ENCODE measurements around the gene KCNIP2. TPM values are rescaled to one million over a fixed set of nuclear protein-coding genes. Genes with fewer than 3 reads are reported as not detected.
"Not testable (repeated sequence)": the region's sequence is repeated elsewhere in the genome, so short reads cannot be mapped to it uniquely, and the experiment has no call there.

Gene KCNIP2
- total and polyA plus RNA-seq, 4 donors = 11.0 to 58.5 (median 33.1) TPM

- H3K27me3 ChIP-seq (ENCODE audit: control insufficient read depth, insufficient read depth, low read length) = no peaks in the 10 kb centered on the region
- H3K27ac ChIP-seq (ENCODE audit: low read depth, low read length) = no peak overlapping the region
- H3K36me3 ChIP-seq (ENCODE audit: control insufficient read depth, insufficient read depth, low read length) = peaks cover 66% of the 10 kb centered on the region
- 100% methylated on average over 4 of the region's 7 CpGs for WGBS (ENCODE audit: insufficient coverage)
- no peak overlapping the region for H3K4me3 ChIP-seq (ENCODE audit: low read depth, low read length)
- DNase-seq (ENCODE audit: low read depth in 4 of 6, low spot score in 6 of 6) = no peak
- H3K9me3 ChIP-seq (ENCODE audit: control insufficient read depth, insufficient read depth, low read length) = no peaks in the 10 kb centered on the region
- no peaks in the 10 kb centered on the region for H3K4me1 ChIP-seq (ENCODE audit: control insufficient read depth, insufficient read depth, low read length)
Observed at GRCh38 chr10:101789686-101790085, 53.9 kb downstream of the KCNIP2 start.

DNA sequence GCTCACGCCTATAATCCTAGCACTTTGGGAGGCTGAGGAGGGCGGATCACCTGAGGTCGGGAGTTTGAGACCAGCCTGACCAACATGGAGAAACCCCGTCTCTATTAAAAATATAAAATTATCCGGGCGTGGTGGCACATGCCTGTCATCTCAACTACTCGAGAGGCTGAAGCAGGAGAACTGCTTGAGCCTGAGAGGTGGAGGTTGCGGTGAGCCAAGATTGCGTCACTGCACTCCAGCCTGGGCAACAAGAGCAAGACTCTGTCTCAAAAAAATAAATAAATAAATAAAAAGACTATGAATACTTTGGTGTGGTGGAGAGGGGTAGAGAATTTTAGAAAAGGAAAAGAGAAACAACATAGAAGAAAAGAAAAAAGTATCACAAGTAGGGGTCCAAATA is 54.4 kb downstream of the KCNIP2 start:
- H3K9me3 ChIP-seq (ENCODE audit: control insufficient read depth, insufficient read depth, low read length); DNase-seq (ENCODE audit: low read depth in 4 of 6, low spot score in 6 of 6); H3K4me1 ChIP-seq (ENCODE audit: control insufficient read depth, insufficient read depth, low read length); H3K27ac ChIP-seq (ENCODE audit: low read depth, low read length); H3K4me3 ChIP-seq (ENCODE audit: low read depth, low read length); H3K27me3 ChIP-seq (ENCODE audit: control insufficient read depth, insufficient read depth, low read length): not testable (repeated sequence)
- 100% methylated on average over 1 of the region's 9 CpGs for WGBS (ENCODE audit: insufficient coverage)
- peaks cover 66% of the 10 kb centered on the region for H3K36me3 ChIP-seq (ENCODE audit: control insufficient read depth, insufficient read depth, low read length)

- Histone ChIP-seq H3K9me3 (ENCODE audit: control insufficient read depth, insufficient read depth, low read length) (no peaks in the 10 kb centered on the region), H3K4me3 (ENCODE audit: low read depth, low read length) (no peak overlapping the region), H3K4me1 (ENCODE audit: control insufficient read depth, insufficient read depth, low read length) (peaks cover 27% of the 10 kb centered on the region), H3K27me3 (ENCODE audit: control insufficient read depth, insufficient read depth, low read length) (no peaks in the 10 kb centered on the region), H3K36me3 (ENCODE audit: control insufficient read depth, insufficient read depth, low read length) (peaks cover 53% of the 10 kb centered on the region), H3K27ac (ENCODE audit: low read depth, low read length) (no peak overlapping the region)
- 79% methylated on average over 2 of the region's 2 CpGs for WGBS (ENCODE audit: insufficient coverage)
- no peak for DNase-seq (ENCODE audit: low read depth in 4 of 6, low spot score in 6 of 6)
Observed at GRCh38 chr10:101785801-101786200, 57.8 kb downstream of the KCNIP2 start.

DNA sequence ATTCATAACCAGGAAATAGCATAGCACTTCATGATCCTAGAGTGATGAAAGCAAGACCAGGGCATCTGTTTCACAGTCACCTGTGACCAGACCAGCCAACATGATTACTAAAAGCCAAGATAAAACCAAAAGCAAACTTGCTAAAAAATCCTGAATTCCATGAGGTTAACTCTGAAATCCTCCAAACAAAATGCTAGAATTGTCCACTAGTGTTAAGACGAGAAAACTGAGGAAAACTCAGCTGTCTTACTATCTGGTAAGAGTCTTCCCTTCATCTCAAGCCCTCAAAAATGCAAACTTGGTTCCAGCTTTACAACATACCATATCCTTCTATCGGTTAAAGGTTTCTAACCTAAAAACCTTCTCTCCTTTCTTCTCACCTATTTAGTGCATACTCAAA is 59.0 kb downstream of the KCNIP2 start:
- no peaks in the 10 kb centered on the region for H3K9me3 ChIP-seq (ENCODE audit: control insufficient read depth, insufficient read depth, low read length)
- WGBS (ENCODE audit: insufficient coverage) = 60% methylated on average over 1 of the region's 2 CpGs
- H3K4me1 ChIP-seq (ENCODE audit: control insufficient read depth, insufficient read depth, low read length) = peaks cover 39% of the 10 kb centered on the region
- no peak for DNase-seq (ENCODE audit: low read depth in 4 of 6, low spot score in 6 of 6)
- no peak overlapping the region for H3K27ac ChIP-seq (ENCODE audit: low read depth, low read length)
- H3K36me3 ChIP-seq (ENCODE audit: control insufficient read depth, insufficient read depth, low read length) = peaks cover 45% of the 10 kb centered on the region
- no peak overlapping the region for H3K4me3 ChIP-seq (ENCODE audit: low read depth, low read length)
- peaks cover 11% of the 10 kb centered on the region for H3K27me3 ChIP-seq (ENCODE audit: control insufficient read depth, insufficient read depth, low read length)

DNA sequence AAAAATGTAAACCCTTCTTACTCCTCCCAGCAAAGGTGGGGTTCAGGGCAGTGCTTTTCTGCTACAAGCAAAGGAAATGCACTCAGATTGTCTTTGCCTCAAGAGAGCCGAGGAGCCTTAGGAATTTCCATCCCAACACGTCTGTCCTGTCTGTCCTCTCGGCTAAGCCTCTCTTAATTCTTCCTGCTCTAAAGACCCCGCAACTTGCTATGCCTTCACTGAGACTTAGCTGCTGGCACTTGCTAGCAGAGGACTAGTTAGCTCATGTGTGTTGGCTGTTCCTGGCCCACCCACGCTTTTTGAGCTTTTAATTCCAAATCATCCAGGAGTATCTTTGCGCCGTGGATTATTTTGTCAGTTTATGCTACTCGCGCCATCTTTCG is 59.9 kb downstream of the KCNIP2 start:
- Histone ChIP-seq H3K27ac (ENCODE audit: low read depth, low read length) (no peak overlapping the region), H3K27me3 (ENCODE audit: control insufficient read depth, insufficient read depth, low read length) (peaks cover 19% of the 10 kb centered on the region), H3K9me3 (ENCODE audit: control insufficient read depth, insufficient read depth, low read length) (no peaks in the 10 kb centered on the region), H3K36me3 (ENCODE audit: control insufficient read depth, insufficient read depth, low read length) (peaks cover 40% of the 10 kb centered on the region), H3K4me3 (ENCODE audit: low read depth, low read length) (peak overlapping the region; percentile 87), H3K4me1 (ENCODE audit: control insufficient read depth, insufficient read depth, low read length) (peaks cover 48% of the 10 kb centered on the region)
- WGBS (ENCODE audit: insufficient coverage) = 50% methylated on average over 9 of the region's 10 CpGs
- no peak for DNase-seq (ENCODE audit: low read depth in 4 of 6, low spot score in 6 of 6)

DNA sequence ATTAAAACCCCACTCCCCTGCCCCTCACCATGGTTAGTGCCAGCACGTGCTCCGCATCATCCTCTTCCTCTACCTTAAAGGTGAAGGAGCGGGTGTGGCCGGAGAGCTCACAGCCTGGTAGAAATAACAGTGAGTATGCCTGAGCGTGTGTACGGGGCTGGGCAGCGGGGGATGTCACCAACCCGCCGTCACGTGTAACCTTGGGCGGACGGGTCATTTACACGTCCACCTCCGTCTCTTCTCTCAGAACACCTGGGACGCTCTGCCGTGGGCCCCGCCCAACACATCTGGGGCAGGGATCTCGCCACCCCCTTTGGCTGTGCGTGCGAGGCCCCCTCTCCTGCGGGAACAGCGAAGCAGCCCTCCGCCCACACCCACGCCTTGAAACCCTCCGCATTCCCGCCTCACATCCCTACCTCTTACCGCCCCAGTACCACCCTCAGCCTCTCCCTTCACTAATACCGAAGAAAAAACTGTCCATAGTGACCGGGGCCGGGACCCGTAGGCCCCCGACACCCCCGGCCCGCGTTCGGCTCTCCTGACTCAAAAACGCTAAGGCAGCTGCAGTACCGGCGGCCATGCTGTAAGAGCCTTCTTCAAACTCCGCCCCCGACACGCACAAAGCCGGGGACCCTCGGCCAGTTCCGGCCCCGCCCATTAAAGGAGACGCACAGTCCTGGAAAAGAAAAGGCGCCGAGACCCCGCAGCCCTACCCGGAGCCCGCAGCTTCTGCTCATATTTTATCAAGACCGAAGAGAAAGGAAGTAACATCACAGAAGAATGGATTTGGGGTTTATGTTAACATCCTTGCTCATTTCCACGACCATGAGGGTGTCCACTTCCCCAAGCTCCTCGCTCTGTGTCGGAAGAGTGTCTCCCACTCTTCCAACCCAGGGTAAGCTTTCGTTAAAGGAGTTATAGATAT is 60.5 kb downstream of the KCNIP2 start, which contains the start of gene NPM3:
Gene NPM3 (minus strand): TSS at position 636 of the 925 bp plus-strand sequence. CDS start 56 bp downstream, at position 580.
- H3K4me1 ChIP-seq (ENCODE audit: control insufficient read depth, insufficient read depth, low read length) = peaks cover 51% of the 10 kb centered on the region
- H3K36me3 ChIP-seq (ENCODE audit: control insufficient read depth, insufficient read depth, low read length) = peaks cover 37% of the 10 kb centered on the region
- WGBS (ENCODE audit: insufficient coverage) = under 1% methylated on average over 45 of the region's 57 CpGs
- peak within 1 kb of the TSS; percentile 87 for H3K4me3 ChIP-seq (ENCODE audit: low read depth, low read length)
- H3K27me3 ChIP-seq (ENCODE audit: control insufficient read depth, insufficient read depth, low read length) = peaks cover 26% of the 10 kb centered on the region
- no peak within 1 kb of the TSS for H3K27ac ChIP-seq (ENCODE audit: low read depth, low read length)
- peak; percentile 64 to 96 (median 78) for DNase-seq (ENCODE audit: low read depth in 4 of 6, low spot score in 6 of 6)
- H3K9me3 ChIP-seq (ENCODE audit: control insufficient read depth, insufficient read depth, low read length) = no peaks in the 10 kb centered on the region

GRCh38 chr10:101781984-101782810 is 61.4 kb downstream of the KCNIP2 start:
- H3K27ac ChIP-seq (ENCODE audit: low read depth, low read length) = no peak overlapping the region
- 44% methylated on average over 7 of the region's 17 CpGs for WGBS (ENCODE audit: insufficient coverage)
- no peak for DNase-seq (ENCODE audit: low read depth in 4 of 6, low spot score in 6 of 6)

DNA sequence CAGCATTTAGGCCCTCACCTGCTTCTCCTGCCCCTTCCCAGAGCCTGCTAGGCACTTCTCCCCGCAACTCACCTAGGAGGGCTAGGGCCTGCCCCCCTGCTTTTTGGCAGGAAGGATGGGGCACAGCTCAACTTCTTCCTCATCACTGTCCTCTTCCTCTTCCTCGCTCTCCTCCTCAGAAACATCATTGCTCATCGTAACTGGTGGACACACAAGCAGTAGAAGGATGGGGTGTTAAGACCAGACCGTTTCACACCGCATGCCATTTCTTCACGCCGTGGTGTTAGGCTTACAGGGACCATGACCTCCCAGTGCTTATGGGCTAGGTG is 62.0 kb downstream of the KCNIP2 start:
- no peak overlapping the region for H3K4me3 ChIP-seq (ENCODE audit: low read depth, low read length)

More at GRCh38 chr10:101781984-101782810, 61.4 kb downstream of the KCNIP2 start:
- no peaks in the 10 kb centered on the region for H3K9me3 ChIP-seq (ENCODE audit: control insufficient read depth, insufficient read depth, low read length)
- H3K4me3 ChIP-seq (ENCODE audit: low read depth, low read length) = peak overlapping the region; percentile 87
- H3K36me3 ChIP-seq (ENCODE audit: control insufficient read depth, insufficient read depth, low read length) = peaks cover 30% of the 10 kb centered on the region
- peaks cover 51% of the 10 kb centered on the region for H3K4me1 ChIP-seq (ENCODE audit: control insufficient read depth, insufficient read depth, low read length)
- peaks cover 35% of the 10 kb centered on the region for H3K27me3 ChIP-seq (ENCODE audit: control insufficient read depth, insufficient read depth, low read length)

DNA sequence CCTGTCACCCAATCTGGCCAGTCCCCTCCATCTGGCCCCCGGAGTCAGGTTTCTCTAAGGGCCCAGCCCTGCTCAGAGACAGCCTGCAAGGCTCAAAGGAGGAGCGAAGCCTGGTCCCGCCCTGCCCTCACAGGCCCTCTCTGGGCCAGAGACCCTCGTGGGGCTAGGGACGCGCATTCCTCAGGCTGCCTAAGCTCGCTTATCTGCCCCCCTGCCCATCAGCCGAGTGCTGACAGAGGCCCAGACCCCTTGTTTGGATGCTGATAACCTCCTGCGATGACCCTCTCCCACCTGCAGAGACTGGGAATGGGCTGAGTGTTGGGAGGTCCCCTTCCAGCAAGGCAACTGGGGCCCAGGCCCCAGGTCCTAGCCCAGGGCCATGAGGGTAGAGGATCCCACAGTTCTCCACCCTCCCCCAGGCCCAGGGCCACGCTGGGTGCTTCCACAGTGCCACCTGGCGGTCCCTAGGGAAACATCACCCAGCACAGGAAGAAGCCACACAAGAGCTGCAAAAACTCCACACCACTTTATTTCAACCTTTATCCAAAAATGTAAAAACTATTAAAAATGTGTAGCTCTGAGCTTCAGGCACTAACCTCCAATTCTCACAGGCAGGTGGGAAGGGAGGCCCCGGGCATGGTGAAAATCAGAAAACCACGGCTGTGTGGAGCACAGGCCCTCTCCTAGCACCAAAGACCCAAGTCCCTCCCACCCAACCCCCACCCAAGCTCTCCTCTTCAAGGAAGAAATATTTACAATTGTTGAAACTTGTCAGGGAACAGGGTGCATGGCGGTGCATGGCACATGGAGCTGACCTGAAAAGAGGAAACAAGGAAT is 62.6 kb downstream of the KCNIP2 start:
- Histone ChIP-seq H3K4me3 (ENCODE audit: low read depth, low read length) (no peak overlapping the region), H3K4me1 (ENCODE audit: control insufficient read depth, insufficient read depth, low read length) (peaks cover 51% of the 10 kb centered on the region), H3K27ac (ENCODE audit: low read depth, low read length) (no peak overlapping the region), H3K27me3 (ENCODE audit: control insufficient read depth, insufficient read depth, low read length) (peaks cover 44% of the 10 kb centered on the region), H3K9me3 (ENCODE audit: control insufficient read depth, insufficient read depth, low read length) (no peaks in the 10 kb centered on the region), H3K36me3 (ENCODE audit: control insufficient read depth, insufficient read depth, low read length) (peaks cover 20% of the 10 kb centered on the region)
- WGBS (ENCODE audit: insufficient coverage) = 56% methylated on average over 11 of the region's 14 CpGs
- DNase-seq (ENCODE audit: low read depth in 4 of 6, low spot score in 6 of 6) = peak in 3 of 6 donors; percentile 28 to 83 (median 77)

More for the DNA sequence above, 62.0 kb downstream of the KCNIP2 start:
- peaks cover 51% of the 10 kb centered on the region for H3K4me1 ChIP-seq (ENCODE audit: control insufficient read depth, insufficient read depth, low read length)
- H3K27ac ChIP-seq (ENCODE audit: low read depth, low read length) = no peak overlapping the region
- 88% methylated on average over 4 of the region's 7 CpGs for WGBS (ENCODE audit: insufficient coverage)
- no peaks in the 10 kb centered on the region for H3K9me3 ChIP-seq (ENCODE audit: control insufficient read depth, insufficient read depth, low read length)
- no peak for DNase-seq (ENCODE audit: low read depth in 4 of 6, low spot score in 6 of 6)
- H3K36me3 ChIP-seq (ENCODE audit: control insufficient read depth, insufficient read depth, low read length) = peaks cover 25% of the 10 kb centered on the region
- H3K27me3 ChIP-seq (ENCODE audit: control insufficient read depth, insufficient read depth, low read length) = peaks cover 40% of the 10 kb centered on the region

Data from spinal cord (tissue), 10 donors.